ENCODE data around the gene GPALPP1.

GPALPP1 gene

GRCh38 chr13:44989941-44990340, 603 bp downstream of the GPALPP1 start:
- TF ChIP-seq CTCF (IDR thresholded peaks at IDR 0.05; ENCODE audit: insufficient read depth, low read length, poor library complexity, severe bottlenecking), result no peak
- Histone ChIP-seq H3K27me3 (replicated peaks; ENCODE audit: control insufficient read depth, insufficient read depth, low read length) (no peaks in the 10 kb centered on the region), H3K4me3 (replicated peaks; ENCODE audit: low read depth, low read length) (peak overlapping the region; percentile 99), H3K36me3 (ENCODE audit: control insufficient read depth, insufficient read depth, low read length) (peaks cover 3% of the 10 kb centered on the region)
- no peak for DNase-seq (ENCODE audit: extremely low read depth, insufficient read length)

- no peak for TF ChIP-seq CTCF (IDR thresholded peaks at IDR 0.05; ENCODE audit: insufficient read depth, low read length, poor library complexity, severe bottlenecking)
- DNase-seq (ENCODE audit: extremely low read depth, insufficient read length), result no peak
- H3K27me3 ChIP-seq (replicated peaks; ENCODE audit: control insufficient read depth, insufficient read depth, low read length), result no peaks in the 10 kb centered on the region
- H3K4me3 ChIP-seq (replicated peaks; ENCODE audit: low read depth, low read length), result no peak overlapping the region
- H3K36me3 ChIP-seq (ENCODE audit: control insufficient read depth, insufficient read depth, low read length), result peaks cover 1% of the 10 kb centered on the region; the same call in 1 of the 2 replicates
Observed at GRCh38 chr13:45003417-45003816, 14.1 kb downstream of the GPALPP1 start.

GRCh38 chr13:45004096-45004495, 14.8 kb downstream of the GPALPP1 start:
- Histone ChIP-seq H3K4me3 (replicated peaks; ENCODE audit: low read depth, low read length) (no peak overlapping the region), H3K27me3 (replicated peaks; ENCODE audit: control insufficient read depth, insufficient read depth, low read length) (no peaks in the 10 kb centered on the region), H3K36me3 (ENCODE audit: control insufficient read depth, insufficient read depth, low read length) (peaks cover 1% of the 10 kb centered on the region; the same call in 1 of the 2 replicates)
- no peak for DNase-seq (ENCODE audit: extremely low read depth, insufficient read length)
- no peak for TF ChIP-seq CTCF (IDR thresholded peaks at IDR 0.05; ENCODE audit: insufficient read depth, low read length, poor library complexity, severe bottlenecking)

- Histone ChIP-seq H3K4me3 (replicated peaks; ENCODE audit: low read depth, low read length) (no peak overlapping the region), H3K36me3 (ENCODE audit: control insufficient read depth, insufficient read depth, low read length) (peaks cover 5% of the 10 kb centered on the region), H3K27me3 (replicated peaks; ENCODE audit: control insufficient read depth, insufficient read depth, low read length) (no peaks in the 10 kb centered on the region)
- no peak for TF ChIP-seq CTCF (IDR thresholded peaks at IDR 0.05; ENCODE audit: insufficient read depth, low read length, poor library complexity, severe bottlenecking)
- DNase-seq (ENCODE audit: extremely low read depth, insufficient read length), result no peak
Observed at GRCh38 chr13:45007225-45007624, 17.9 kb downstream of the GPALPP1 start.

GRCh38 chr13:45007823-45008222, 18.5 kb downstream of the GPALPP1 start:
- TF ChIP-seq CTCF (IDR thresholded peaks at IDR 0.05; ENCODE audit: insufficient read depth, low read length, poor library complexity, severe bottlenecking), result no peak
- H3K27me3 ChIP-seq (replicated peaks; ENCODE audit: control insufficient read depth, insufficient read depth, low read length), result no peaks in the 10 kb centered on the region
- peaks cover 4% of the 10 kb centered on the region for H3K36me3 ChIP-seq (ENCODE audit: control insufficient read depth, insufficient read depth, low read length)
- no peak for DNase-seq (ENCODE audit: extremely low read depth, insufficient read length)
- H3K4me3 ChIP-seq (replicated peaks; ENCODE audit: low read depth, low read length), result no peak overlapping the region

GRCh38 chr13:45011198-45011597, 21.9 kb downstream of the GPALPP1 start:
- peaks cover 5% of the 10 kb centered on the region for H3K36me3 ChIP-seq (ENCODE audit: control insufficient read depth, insufficient read depth, low read length)
- no peak for DNase-seq (ENCODE audit: extremely low read depth, insufficient read length)
- H3K4me3 ChIP-seq (replicated peaks; ENCODE audit: low read depth, low read length), result no peak overlapping the region
- H3K27me3 ChIP-seq (replicated peaks; ENCODE audit: control insufficient read depth, insufficient read depth, low read length), result no peaks in the 10 kb centered on the region
- no peak for TF ChIP-seq CTCF (IDR thresholded peaks at IDR 0.05; ENCODE audit: insufficient read depth, low read length, poor library complexity, severe bottlenecking)
